ENCODE data around the gene PAH. TPM values are rescaled to one million over a fixed set of nuclear protein-coding genes. Genes with fewer than 3 reads are reported as not detected.

PAH gene
- total RNA-seq, 2 experiments from 2014 or later: not detected

DNA sequence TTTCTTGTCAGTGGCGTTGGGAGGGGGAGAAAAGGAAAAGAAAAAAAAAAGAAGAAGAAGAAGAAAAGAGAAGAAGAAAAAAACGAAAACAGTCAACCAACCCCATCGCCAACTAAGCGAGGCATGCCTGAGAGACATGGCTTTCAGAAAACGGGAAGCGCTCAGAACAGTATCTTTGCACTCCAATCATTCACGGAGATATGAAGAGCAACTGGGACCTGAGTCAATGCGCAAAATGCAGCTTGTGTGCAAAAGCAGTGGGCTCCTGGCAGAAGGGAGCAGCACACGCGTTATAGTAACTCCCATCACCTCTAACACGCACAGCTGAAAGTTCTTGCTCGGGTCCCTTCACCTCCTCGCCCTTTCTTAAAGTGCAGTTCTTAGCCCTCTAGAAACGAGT, 42.3 kb upstream of the PAH start:
- POLR2A ChIA-PET: no interaction called here
- CTCF ChIA-PET: no interaction called here
- no peak overlapping the region for H3K27ac Mint-ChIP-seq

DNA sequence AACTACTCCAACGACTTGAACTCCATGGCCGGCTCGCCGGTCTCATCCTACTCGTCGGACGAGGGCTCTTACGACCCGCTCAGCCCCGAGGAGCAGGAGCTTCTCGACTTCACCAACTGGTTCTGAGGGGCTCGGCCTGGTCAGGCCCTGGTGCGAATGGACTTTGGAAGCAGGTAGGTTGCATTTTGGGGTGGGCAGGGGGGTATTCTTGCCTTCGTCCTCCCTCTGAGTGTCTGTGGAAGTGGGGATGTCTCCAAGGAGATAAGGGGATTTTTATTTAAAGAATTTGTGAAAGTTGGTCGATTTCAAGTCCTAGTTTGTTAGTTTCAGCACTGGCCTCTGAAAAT, 41.8 kb upstream of the PAH start:
- Histone ChIP-seq H3K4me3 (ENCODE audit: low read length) (no peak overlapping the region), H3K9me3 (ENCODE audit: control insufficient read depth in 1 of 2, insufficient read depth in 1 of 2, low read length in 2 of 2) (peaks cover 8 to 22% of the 10 kb centered on the region in 2 experiments), H3K36me3 (ENCODE audit: insufficient read depth, low read length) (no peaks in the 10 kb centered on the region), H3K27me3 (ENCODE audit: control insufficient read depth in 1 of 2, insufficient read depth in 2 of 2, low read length in 2 of 2) (peaks cover 64 to 94% of the 10 kb centered on the region in 2 experiments), H3K27ac (ENCODE audit: low read depth in 1 of 2, low read length in 2 of 2) (no peak overlapping the region), H3K4me1 (ENCODE audit: insufficient read depth, low read length) (peaks cover 16% of the 10 kb centered on the region)
- H3K4me3 Mint-ChIP-seq: no peak overlapping the region
- DNase-seq (no peak), ATAC-seq (ENCODE audit: poor library complexity) (no peak)
- H3K9me3 Mint-ChIP-seq: peaks cover 3% of the 10 kb centered on the region
- no peak overlapping the region for H3K27ac Mint-ChIP-seq
- CTCF ChIA-PET: no interaction called here
- H3K4me1 Mint-ChIP-seq (ENCODE audit: low read depth): peaks cover 13% of the 10 kb centered on the region
- POLR2A ChIA-PET: no interaction called here
- no peaks in the 10 kb centered on the region for H3K36me3 Mint-ChIP-seq (ENCODE audit: low read depth)
- intact Hi-C loops (cut with DNase I, micrococcal nuclease): no loop called here
- TF ChIP-seq, protein P1, sequence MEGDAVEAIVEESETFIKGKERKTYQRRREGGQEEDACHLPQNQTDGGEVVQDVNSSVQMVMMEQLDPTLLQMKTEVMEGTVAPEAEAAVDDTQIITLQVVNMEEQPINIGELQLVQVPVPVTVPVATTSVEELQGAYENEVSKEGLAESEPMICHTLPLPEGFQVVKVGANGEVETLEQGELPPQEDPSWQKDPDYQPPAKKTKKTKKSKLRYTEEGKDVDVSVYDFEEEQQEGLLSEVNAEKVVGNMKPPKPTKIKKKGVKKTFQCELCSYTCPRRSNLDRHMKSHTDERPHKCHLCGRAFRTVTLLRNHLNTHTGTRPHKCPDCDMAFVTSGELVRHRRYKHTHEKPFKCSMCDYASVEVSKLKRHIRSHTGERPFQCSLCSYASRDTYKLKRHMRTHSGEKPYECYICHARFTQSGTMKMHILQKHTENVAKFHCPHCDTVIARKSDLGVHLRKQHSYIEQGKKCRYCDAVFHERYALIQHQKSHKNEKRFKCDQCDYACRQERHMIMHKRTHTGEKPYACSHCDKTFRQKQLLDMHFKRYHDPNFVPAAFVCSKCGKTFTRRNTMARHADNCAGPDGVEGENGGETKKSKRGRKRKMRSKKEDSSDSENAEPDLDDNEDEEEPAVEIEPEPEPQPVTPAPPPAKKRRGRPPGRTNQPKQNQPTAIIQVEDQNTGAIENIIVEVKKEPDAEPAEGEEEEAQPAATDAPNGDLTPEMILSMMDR (IDR thresholded peaks at IDR 0.05): no peak
- peaks cover 92% of the 10 kb centered on the region for H3K27me3 Mint-ChIP-seq

More for the DNA sequence above, 42.3 kb upstream of the PAH start:
- no peak for DNase-seq
- Mint-ChIP-seq H3K4me1 (ENCODE audit: low read depth) (peaks cover 13% of the 10 kb centered on the region), H3K9me3 (peaks cover 6% of the 10 kb centered on the region), H3K36me3 (ENCODE audit: low read depth) (no peaks in the 10 kb centered on the region), H3K4me3 (no peak overlapping the region), H3K27me3 (peaks cover 92% of the 10 kb centered on the region)
- H3K36me3 ChIP-seq (ENCODE audit: insufficient read depth, low read length): no peaks in the 10 kb centered on the region
- peaks cover 69 to 94% of the 10 kb centered on the region in 2 experiments for H3K27me3 ChIP-seq (ENCODE audit: control insufficient read depth in 1 of 2, insufficient read depth in 2 of 2, low read length in 2 of 2)
- peaks cover 8 to 22% of the 10 kb centered on the region in 2 experiments for H3K9me3 ChIP-seq (ENCODE audit: control insufficient read depth in 1 of 2, insufficient read depth in 1 of 2, low read length in 2 of 2)
- intact Hi-C loops (cut with DNase I, micrococcal nuclease): no loop called here
- H3K4me1 ChIP-seq (ENCODE audit: insufficient read depth, low read length): peaks cover 16% of the 10 kb centered on the region
- no peak for ATAC-seq (ENCODE audit: poor library complexity)
- no peak overlapping the region for H3K27ac ChIP-seq (ENCODE audit: low read depth in 1 of 2, low read length in 2 of 2)
- TF ChIP-seq, protein P1 (IDR thresholded peaks at IDR 0.05): no peak
- H3K4me3 ChIP-seq (ENCODE audit: low read length): no peak overlapping the region

DNA sequence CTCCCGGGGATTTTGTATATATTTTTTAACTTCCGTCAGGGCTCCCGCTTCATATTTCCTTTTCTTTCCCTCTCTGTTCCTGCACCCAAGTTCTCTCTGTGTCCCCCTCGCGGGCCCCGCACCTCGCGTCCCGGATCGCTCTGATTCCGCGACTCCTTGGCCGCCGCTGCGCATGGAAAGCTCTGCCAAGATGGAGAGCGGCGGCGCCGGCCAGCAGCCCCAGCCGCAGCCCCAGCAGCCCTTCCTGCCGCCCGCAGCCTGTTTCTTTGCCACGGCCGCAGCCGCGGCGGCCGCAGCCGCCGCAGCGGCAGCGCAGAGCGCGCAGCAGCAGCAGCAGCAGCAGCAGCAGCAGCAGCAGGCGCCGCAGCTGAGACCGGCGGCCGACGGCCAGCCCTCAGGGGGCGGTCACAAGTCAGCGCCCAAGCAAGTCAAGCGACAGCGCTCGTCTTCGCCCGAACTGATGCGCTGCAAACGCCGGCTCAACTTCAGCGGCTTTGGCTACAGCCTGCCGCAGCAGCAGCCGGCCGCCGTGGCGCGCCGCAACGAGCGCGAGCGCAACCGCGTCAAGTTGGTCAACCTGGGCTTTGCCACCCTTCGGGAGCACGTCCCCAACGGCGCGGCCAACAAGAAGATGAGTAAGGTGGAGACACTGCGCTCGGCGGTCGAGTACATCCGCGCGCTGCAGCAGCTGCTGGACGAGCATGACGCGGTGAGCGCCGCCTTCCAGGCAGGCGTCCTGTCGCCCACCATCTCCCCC, 41.2 kb upstream of the PAH start:
- Mint-ChIP-seq H3K36me3 (ENCODE audit: low read depth) (no peaks in the 10 kb centered on the region), H3K4me1 (ENCODE audit: low read depth) (peaks cover 13% of the 10 kb centered on the region), H3K9me3 (peaks cover 3% of the 10 kb centered on the region), H3K4me3 (peak overlapping the region; percentile 34), H3K27ac (no peak overlapping the region), H3K27me3 (peaks cover 92% of the 10 kb centered on the region)
- ATAC-seq (ENCODE audit: poor library complexity) (no peak), DNase-seq (no peak)
- Histone ChIP-seq H3K27me3 (ENCODE audit: control insufficient read depth in 1 of 2, insufficient read depth in 2 of 2, low read length in 2 of 2) (peaks cover 59 to 94% of the 10 kb centered on the region in 2 experiments), H3K27ac (ENCODE audit: low read depth in 1 of 2, low read length in 2 of 2) (no peak overlapping the region), H3K9me3 (ENCODE audit: control insufficient read depth in 1 of 2, insufficient read depth in 1 of 2, low read length in 2 of 2) (peaks cover 4 to 22% of the 10 kb centered on the region in 2 experiments), H3K36me3 (ENCODE audit: insufficient read depth, low read length) (no peaks in the 10 kb centered on the region), H3K4me3 (ENCODE audit: low read length) (no peak overlapping the region), H3K4me1 (ENCODE audit: insufficient read depth, low read length) (peaks cover 16% of the 10 kb centered on the region)
- TF ChIP-seq, protein P1 (IDR thresholded peaks at IDR 0.05): no peak
- CTCF ChIA-PET: no interaction called here
- intact Hi-C loops (cut with DNase I, micrococcal nuclease): no loop called here
- POLR2A ChIA-PET: no interaction called here

Data from CD4-positive, alpha-beta T cell (primary cell).